Measurements from ENCODE around the gene PLEKHG2.

Gene PLEKHG2

DNA sequence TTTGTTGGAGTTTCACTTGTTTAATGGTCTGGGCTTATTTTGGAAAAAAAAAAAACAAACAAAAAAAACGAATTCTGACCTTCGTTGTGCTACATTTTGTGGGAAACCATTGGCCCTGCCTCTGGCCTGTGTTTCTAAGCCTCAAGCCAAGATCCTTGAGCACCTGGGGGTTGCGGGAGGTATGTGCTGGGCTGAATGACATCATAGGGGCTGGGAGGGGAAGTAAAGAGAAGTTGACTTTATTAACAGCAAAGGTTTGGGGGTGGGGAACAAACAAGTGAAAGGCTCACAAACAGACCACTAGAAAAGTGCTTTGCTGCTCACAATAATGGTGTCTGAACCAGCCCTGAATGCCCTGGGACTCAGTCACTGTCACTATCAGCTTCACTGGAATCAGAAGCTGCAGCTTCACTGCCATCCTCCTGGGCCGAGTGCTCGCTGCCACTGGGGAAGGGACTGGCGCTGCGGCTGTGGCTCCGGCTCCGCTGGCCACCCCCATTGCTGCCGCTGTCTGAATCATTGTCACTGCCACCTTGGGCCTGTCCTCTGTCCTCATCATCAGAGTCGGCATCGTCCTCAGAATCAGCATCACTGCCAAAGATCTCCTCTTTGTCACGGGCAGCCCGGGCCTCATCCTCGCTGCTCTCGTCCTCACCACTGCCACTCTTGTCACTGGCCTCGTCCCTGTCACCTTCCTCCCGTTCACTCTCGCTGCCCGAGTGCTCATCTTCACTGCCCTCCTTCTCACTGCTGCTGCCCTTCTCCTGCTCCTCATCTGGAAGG is 26.6 kb upstream of the PLEKHG2 start:
- DNase-seq (ENCODE audit: low read depth in 2 of 2) = no peak

DNA sequence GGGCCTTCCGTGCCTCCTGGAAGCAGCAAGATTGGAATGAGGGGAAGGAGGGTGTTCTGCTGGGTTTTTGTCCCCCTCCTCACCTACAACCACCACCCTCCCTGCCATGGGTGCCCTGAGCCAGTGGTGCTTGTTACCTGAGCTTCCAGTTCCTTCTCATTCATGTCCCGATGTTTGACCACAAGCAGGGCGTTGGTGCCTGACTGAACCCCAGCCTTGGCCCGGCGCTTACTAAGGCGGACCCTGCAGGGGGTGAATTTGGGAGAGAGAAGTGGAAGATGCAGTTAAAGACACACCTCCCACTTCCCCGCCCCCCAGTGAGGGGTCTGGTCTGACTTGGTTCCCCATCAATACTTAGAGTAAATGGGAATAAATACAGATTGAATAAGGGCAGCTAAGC is 25.9 kb upstream of the PLEKHG2 start:
- DNase-seq (ENCODE audit: low read depth in 2 of 2) = no peak

DNA sequence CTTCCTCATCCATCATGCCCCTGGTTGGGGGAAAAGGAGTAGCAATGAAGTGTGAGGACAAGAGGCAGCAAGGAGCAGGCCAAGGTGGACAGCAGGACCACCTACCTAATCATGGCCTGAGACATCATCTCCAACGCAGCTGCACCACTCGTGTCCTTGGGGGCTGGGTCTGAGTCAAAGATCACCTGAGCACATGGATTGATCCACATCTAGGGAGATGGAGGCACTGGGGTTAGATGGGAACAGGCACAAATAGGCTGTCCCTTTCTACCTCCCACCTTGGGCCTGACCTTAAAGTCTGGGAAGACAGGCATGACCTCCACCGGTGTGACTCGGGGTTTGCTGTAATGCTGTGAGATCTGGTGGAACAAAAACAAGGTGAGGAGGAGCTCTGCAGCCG is 23.8 kb upstream of the PLEKHG2 start:
- no peak for DNase-seq (ENCODE audit: low read depth in 2 of 2)

DNA sequence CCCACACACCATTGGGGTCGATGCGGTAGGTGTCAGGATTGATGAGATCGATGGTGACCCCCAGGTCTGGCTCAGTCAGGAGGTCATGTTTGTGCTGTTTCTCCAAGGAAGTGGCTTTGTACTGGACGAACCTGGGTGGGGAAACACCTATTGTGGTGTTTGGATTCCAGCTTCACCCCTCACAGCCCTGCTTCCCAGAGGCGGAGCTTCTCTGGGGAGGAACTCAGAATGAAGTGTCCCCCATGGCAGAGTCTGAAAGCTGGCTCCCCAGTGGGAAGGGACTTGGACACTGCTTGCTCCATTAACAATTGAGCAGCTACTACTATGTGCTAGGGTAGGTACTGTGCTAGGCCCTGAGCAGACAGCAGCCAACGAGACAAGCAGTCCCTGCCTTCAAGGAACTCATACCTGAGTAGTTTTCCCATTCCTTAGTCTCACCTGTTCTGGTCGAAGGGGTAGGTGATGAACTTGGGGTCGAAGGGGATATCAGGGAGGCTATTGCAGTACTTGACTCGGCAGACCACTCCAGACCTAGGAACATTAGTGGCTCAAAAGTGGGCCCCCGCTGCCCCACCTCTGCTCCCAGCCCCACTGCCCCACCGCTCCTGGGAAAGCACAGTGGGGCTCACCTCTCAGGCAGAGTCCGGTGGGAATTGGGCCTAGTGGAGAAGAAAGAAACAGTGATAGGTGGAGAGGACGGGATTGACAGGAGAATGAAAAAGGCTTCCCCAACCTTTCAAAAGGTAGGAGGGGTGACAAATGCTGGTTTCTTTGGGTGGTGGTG is 22.6 kb upstream of the PLEKHG2 start:
- DNase-seq (ENCODE audit: low read depth in 2 of 2) = no peak

DNA sequence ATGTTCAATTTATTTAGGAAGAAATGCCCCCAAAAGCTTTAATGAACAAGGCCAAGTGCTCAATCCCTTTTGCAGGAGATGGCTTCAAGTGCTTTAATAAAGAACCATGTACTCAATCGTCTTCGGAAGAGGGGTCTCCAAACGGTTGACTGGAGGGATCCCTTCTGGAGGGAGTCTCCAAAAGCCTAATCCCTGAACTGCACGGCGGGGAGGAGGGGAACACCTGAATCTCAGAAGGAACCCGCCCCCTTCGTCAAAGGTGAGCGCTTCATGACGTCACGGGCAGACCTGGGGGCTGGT is 22.1 kb upstream of the PLEKHG2 start:
- peak in 1 of 2 donors; percentile 60 for DNase-seq (ENCODE audit: low read depth in 2 of 2)

DNA sequence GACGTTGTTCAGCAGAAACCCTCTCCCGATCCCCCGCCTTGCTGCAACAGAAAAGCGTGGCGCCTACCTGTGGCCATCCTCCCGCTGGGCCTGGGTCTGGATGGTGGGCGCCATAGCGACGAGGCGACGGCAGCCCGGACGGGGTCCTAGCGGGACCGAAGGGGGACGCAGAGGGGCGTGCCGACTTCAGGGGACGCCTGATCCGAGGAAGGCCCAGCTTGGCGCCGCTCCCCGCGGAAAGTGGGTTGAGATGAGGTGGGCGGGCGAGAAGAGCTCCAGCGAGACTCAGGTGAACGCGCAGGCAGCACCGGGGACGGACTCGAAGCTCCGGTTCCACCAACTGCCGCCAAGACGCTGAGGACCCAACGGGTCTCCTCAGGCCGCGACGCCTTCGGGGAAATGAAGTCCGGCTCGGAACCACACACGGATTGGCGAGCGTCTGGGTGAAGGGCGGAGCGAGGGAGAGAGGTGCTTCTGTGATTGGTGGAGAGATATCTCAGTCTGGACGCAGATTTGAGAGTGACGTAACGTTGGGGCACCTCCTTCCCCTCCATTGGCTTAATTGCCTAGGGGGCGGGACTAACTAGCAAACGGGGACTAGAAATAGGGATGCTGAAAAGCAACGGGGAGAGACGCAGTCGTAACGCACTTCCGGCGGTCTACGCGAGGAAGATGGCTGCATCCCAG is 21.6 kb upstream of the PLEKHG2 start, which contains the start of the genes MED29 and PAF1:
Gene MED29 (plus strand): TSS at position 628 of the 687 bp plus-strand sequence. CDS start 45 bp downstream, at position 673.
Gene PAF1 (minus strand): TSS at position 356 of the 687 bp plus-strand sequence. CDS start 242 bp downstream, at position 114.
- DNase-seq (ENCODE audit: low read depth in 2 of 2) = peak; percentile 88 to 90

DNA sequence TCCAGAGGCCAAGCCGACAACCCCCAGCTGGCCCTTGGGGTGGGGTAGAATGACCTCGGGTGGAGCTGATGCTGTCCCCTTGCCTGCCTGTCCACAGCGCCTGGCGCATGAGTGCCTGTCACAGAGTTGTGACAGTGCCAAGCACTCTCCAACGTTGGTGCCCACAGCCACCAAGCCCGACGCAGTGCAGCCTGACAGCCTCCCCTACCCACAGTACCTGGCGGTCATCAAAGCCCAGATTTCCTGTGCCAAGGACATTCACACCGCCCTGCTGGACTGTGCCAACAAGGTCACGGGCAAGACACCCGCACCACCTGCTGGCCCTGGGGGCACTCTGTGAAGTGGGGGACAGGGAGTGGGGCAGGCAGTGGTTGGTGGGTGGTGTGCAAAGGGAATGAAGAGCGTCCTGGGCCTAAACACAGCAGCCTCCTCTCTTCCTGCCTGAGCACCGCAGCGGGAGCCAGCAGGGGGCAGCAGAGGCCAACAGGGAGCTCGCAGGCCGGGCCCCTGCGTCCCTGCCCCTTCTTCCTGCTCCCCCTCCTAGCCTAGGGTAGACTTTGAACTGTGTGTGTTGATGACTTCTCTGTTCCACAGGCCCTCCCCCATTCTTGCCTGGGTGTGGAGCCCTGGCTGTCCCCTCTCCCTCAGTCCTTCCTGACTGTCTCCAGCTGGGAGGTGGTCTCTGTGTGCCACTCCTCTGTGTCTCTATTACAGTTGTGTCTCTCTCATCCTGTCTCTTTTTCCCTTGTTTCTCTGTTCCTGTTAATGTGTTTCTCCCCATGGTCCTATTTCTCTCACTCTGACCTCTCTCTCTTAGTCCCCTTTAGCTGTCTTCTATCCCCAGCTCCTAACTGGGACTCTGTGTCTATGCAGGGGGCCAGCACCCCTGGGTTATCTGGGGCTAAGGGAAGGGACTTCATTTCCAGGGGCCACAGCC is 14.8 kb upstream of the PLEKHG2 start:
- DNase-seq (ENCODE audit: low read depth in 2 of 2) = peak; percentile 88 to 94

DNA sequence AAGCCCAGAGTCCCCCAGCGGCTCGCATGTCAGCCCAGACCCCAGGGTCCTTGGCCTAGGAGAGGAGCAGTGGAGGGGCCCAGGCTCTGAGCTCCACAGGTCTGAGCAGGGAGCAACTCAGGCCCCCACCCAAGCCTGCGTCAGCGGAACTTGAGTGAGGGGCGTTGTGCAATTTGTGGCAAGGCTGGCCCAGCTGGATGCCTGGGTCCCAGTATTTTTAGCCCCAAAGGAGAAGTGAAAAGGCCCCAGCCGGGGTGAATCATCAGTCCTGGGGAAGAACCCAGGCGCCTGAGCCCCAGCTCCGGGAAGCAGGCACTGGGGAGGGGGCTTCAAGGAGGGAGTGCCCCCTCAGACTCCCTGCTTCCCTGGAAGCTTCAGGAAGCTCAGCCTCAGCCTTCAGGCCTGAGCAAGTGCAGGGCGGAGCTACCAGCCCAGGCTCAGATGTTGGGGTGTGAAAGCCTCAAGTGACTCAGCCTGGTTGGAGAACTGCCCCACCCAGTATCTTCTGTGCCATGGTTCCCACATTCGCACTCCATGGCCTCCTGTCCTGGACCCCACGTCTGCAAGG is 14.1 kb upstream of the PLEKHG2 start:
- DNase-seq (ENCODE audit: low read depth in 2 of 2) = no peak

DNA sequence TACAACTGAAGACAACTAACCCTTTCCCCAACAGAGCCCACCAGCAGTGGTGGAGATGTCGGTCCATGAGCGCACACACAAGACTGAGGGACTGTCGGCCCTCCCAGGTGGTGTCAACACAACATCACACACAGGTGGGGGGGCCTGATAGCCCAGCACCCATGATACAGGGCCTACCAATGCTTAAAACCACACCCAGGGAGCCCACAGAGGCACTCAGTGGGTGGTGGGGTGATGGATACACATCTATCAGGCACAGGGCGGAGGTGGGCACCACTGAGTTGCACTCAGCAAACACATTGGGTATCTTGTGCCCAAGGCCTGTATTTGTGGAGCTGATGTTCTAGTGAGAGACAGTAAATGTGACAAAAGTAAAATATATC is 12.8 kb upstream of the PLEKHG2 start:
- DNase-seq (ENCODE audit: low read depth in 2 of 2) = no peak

DNA sequence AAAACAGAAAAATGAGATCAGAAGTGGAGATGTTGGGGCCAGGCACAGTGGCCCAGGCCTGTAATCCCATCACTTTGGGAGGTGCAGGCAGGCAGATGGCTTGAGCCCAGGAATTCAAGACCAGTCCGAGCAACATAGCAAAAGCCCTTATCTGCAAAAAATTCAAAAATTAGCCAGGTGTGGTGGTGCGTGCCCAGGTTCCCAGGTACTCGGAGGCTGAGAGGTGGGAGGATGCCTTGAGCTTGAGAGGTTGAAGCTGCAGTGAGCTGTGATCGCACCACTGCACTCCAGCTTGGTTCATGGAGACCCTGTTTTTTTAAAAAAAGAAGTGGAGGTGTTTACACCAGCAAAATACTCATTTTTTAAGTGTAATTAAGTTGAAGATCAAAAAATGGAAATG is 12.4 kb upstream of the PLEKHG2 start:
- no peak for DNase-seq (ENCODE audit: low read depth in 2 of 2)

DNA sequence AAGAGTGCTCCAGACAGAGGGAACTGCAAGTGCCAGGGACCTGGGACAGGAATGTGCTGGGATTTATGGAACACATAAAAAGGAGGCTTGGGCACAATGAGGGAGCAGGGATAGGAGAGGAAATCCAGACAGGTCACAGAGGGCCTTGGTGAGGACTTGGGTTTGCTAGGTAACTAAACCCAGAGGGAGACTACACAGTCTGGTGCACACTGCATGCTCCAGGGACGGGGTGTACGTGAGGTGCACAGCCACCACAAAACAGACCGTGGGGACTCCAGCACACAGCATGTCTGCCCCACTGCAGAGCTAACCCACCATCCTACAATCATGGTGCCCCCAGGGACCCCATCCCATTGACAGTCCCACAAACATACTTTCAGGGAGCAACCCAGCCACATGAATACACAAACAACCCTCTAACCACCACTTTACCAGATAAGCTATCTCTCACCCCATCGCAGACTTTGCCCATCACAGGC is 11.4 kb upstream of the PLEKHG2 start:
- DNase-seq (ENCODE audit: low read depth in 2 of 2) = no peak

DNA sequence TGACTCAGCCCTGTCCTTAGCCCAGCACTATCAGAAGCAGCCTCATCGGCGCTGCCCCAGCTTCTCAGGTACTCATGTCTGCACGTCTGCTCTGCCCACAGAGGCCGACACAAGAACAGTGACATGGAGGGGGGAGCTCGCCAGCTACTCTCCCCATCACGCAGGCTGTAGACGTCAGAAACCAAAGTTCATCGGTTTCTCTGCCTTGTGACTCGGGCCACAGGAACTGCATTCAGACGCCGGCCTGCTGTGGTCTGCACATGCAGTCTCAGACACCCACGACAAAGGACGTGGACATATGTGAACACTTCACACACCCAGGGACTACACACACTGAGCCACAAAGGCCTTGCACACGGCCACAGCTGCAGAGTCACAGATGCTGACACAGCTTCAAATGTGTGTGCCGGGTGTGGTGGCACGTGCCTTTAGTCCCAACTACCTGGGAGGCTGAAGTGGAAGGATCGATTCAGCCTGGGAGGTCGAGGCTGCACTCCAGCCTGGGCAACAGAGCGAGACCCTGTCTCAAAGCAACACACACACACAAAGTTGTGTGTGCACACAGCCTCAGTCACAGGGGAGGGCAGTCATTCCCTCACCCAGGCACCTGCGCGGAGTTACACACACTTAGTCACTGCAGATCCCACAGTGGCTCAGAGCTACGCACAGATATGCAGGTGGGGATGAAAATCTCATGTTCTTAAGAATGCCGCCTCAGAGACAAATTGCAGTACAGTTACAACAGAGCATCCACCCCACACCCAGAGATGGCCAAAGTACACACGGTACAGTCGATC is 10.7 kb upstream of the PLEKHG2 start:
- DNase-seq (ENCODE audit: low read depth in 2 of 2) = peak; percentile 63 to 81

DNA sequence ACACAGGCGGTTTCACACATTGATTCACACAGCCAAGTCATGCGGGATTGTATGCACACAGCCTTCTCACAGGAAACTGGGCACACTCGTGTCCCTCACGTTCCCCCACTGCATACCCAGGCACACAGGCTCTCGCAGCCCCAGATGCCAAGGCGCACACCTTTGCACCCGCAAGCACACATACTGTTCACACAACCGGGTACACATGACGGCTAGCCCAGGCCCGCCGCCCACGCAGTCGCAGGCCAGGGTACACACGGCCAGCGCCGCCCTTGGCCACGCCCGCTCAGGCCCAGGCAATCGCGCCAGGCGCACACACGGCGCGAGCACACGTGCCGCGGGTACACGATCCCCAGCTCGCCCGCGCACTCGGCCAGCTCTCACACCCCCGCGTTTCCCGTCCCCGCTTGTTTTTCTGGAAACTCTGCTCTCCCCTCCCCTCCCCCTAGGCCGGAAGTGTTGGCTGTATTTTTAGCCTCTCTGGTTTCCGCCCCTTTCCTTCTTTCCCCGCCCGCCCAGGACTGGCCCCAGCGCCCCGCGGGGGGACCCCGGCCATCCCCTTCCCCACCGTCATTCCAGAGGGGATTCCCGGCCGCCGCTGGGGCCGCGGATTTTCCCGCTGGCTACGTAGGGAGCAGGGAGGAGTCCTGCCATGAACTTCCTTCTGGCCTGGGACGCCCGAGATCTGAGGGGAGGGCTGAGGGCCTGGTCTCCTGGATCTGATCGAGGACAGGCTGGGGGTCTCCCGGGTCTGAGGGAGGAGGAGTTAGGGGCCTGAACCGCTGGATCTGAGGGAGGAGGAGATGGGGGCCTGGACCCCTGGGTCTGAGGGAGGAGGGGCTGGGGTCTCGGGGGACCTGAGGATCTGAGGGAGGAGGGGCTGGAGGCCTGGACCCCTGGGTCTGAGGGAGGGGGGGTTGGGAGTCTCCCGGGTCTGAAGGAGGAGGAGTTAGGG is 9.8 kb upstream of the PLEKHG2 start:
- DNase-seq (ENCODE audit: low read depth in 2 of 2) = peak; percentile 75 to 80

DNA sequence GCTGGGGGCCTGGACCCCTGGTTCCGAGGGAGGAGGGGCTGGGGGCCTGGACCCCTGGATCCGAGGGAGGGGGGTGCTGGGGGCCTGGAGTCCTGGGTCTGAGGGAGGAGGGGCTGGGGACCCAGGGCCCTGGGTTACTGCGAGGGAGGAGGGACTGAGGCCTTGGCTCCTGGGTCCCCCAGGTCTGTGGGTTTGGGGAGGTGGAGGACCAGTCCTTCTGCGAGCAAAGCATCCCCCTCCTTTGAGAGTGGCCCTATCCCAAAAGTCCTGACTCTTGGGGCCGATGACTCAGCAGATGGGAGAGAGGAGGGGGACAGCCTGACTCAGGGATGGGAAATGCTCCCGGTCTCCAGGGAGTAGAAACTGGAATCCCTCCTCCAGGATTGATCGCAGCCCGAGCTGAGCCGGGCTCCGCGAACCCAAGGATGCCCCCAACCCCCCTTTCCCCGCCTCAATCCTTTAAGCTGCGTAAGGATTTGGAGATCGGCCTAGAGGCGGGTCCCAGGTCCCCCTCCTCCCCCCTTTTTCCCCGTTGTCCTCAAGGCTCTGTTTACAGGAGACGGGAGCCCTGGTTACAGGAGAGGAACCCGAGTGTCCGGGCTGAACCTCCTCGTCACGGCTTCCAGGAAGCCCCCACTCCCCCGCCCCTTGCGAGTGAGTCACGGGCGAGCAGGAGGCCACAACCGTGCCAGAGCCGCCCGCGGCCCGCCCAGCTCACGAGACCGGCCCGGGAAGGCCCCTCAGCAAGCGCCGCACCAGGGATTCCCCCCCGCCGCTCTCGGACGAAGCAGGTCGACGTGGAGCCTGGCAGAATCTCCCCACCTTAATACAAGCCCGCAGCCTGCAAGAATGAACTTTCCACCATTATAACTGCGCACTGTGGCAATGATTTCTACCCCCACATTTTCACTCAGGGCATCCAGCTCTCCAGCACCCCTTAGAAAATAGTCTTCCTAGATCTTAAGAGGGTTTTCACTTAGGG is 8.8 kb upstream of the PLEKHG2 start:
- DNase-seq (ENCODE audit: low read depth in 2 of 2) = peak; percentile 95

DNA sequence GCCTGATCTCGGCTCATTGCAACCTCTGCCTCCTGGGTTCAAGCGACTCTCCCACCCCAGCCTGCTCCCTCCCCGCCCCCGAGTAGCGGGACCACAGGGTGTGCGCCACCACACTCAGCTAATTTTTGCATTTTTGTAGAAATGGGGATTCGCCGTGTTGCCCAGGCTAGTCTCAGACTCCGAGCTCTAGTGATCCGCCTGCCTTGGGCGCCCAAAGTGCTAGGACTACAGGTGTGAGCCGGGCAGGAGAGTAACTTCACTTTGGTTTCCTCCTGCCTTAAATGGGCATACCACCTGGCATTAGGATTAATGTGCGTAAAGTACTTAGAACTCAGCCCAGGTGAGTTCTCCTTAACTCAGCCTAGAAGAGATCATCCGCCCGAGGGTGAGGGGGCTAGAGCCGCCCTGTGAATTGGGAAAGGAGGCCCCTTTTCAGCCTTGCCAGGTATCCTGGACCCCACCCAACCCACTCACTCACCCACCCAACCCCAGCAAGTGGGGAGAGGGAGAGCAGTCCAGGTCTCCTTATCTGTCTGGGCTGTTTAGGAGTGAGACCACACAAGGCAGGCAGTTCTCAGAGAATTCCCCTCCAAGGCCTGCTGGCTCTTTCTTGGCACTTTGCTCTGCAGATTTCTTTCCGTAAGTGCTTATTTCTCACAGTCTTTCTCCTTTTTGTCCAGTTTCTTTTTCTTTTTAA is 7.1 kb upstream of the PLEKHG2 start:
- DNase-seq (ENCODE audit: low read depth in 2 of 2) = no peak

DNA sequence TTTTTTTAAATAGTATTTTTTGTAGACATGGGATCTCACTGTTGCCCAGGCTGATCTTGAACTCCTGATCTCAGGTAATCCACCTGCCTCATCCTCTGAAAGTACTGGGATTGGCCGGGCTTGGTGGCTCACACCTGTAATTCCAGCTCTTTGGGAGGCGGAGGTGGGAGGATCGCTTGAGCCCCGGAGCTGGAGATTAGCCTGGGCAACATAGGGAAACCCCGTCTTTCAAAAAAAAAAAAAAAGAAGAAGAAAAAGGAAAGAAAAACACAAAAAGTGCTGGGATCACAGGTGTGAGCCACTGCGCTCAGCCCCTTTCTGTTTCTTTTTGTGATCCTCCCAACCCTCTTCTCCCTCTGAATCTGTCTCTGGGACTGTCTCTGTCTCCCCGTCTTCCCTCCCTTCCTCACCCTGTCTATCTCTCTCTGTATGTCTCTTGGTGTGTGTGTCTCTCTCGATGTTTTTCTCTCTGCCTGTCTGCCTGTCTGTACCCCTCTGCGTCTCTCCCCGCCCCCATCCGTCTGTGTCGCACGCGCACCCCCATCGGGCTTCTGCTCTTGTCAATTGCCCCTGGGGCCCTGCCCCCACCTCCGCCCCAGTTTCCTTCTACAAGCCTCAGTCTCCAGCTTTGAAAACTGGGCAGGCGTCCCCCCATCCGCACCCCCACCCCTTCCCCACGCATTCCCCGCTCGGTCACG is 6.4 kb upstream of the PLEKHG2 start:
- peak; percentile 73 to 84 for DNase-seq (ENCODE audit: low read depth in 2 of 2)
